A673 (cell line): ENCODE results near the gene CAPZA2.

Experiments
- EZH2 ChIP-seq: fragments of 200-600 bp; sonication (generic); IDR thresholded peaks from 2 replicates; pipeline ENCODE4 v1.6.1; 2017; ENCODE audit warnings: borderline replicate concordance, low read depth, mild to moderate bottlenecking, mixed read lengths, antibody characterized with exemption, low read length; ENCODE audit not compliant: poor library complexity, severe bottlenecking
- TF ChIP-seq, protein P1 (sequence below): fragments of 300-800, 200-600 bp; sonication (generic); conservative IDR thresholded peaks from 2 replicates; pipeline ENCODE4 v1.5.1; 2017; ENCODE audit warnings: low read depth, mild to moderate bottlenecking, antibody characterized with exemption, low read length, moderate library complexity, mixed read lengths

DNA sequence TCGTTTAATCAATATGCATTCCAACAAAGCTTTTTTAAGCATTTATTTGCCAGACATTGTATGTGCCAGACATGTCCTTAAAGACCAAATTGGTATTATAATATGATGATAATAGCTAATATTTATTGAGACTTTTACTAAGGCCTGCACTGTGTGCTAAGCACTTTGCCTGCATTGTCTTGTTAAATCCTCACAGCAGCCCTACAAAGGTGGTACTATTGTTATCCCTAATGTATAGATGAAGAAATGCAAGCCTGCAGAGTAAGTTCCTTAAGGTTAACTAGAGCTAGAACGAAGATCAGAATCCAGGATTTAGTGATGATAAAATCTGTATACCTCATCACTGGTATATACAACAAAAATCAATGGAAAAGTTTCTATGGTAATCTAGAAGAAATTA is 5.3 kb upstream of the CAPZA2 start:
- TF ChIP-seq, protein P1, sequence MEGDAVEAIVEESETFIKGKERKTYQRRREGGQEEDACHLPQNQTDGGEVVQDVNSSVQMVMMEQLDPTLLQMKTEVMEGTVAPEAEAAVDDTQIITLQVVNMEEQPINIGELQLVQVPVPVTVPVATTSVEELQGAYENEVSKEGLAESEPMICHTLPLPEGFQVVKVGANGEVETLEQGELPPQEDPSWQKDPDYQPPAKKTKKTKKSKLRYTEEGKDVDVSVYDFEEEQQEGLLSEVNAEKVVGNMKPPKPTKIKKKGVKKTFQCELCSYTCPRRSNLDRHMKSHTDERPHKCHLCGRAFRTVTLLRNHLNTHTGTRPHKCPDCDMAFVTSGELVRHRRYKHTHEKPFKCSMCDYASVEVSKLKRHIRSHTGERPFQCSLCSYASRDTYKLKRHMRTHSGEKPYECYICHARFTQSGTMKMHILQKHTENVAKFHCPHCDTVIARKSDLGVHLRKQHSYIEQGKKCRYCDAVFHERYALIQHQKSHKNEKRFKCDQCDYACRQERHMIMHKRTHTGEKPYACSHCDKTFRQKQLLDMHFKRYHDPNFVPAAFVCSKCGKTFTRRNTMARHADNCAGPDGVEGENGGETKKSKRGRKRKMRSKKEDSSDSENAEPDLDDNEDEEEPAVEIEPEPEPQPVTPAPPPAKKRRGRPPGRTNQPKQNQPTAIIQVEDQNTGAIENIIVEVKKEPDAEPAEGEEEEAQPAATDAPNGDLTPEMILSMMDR, result no peak
- TF ChIP-seq EZH2, result no peak
